ENCODE data around the gene NXPH1. TPM values are rescaled to one million over a fixed set of nuclear protein-coding genes. Genes with fewer than 3 reads are reported as not detected.

NXPH1 gene
- total and polyA plus RNA-seq, 2 experiments from 2014 or later = 0.45 to 3.0 TPM

- Mint-ChIP-seq H3K27ac (no peak overlapping the region), H3K36me3 (ENCODE audit: low read depth) (no peaks in the 10 kb centered on the region), H3K27me3 (ENCODE audit: insufficient read depth, low read depth, poor library complexity) (no peaks in the 10 kb centered on the region), H3K4me1 (peaks cover 5% of the 10 kb centered on the region; the same call in 2 of the 3 replicates), H3K9me3 (no peaks in the 10 kb centered on the region), H3K4me3 (no peak overlapping the region)
- Histone ChIP-seq H3K4me2 (no peak overlapping the region), H3K9me2 (ENCODE audit: insufficient read depth) (no peaks in the 10 kb centered on the region), H3K4me1 (ENCODE audit: insufficient read depth) (no peaks in the 10 kb centered on the region), H3K4me3 (no peak overlapping the region), H3K27ac (ENCODE audit: low read depth) (no peak overlapping the region), H3K79me2 (replicated peaks; ENCODE audit: insufficient read depth) (no peaks in the 10 kb centered on the region), H2AFZ (no peak overlapping the region), H3K27me3 (ENCODE audit: insufficient read depth) (no peaks in the 10 kb centered on the region), H4K20me1 (replicated peaks; ENCODE audit: insufficient read depth) (no peaks in the 10 kb centered on the region), H3F3A (replicated peaks; ENCODE audit: low read depth) (no peaks in the 10 kb centered on the region), H3K36me3 (ENCODE audit: insufficient read depth) (no peaks in the 10 kb centered on the region)
- TF ChIP-seq ZNF114 (CRISPR knock-in tag; IDR thresholded peaks at IDR 0.05) (no peak), EZH2phosphoT487 (IDR thresholded peaks at IDR 0.05; ENCODE audit: unreplicated experiment) (no peak), CREB1 (CRISPR knock-in tag; IDR thresholded peaks at IDR 0.05; ENCODE audit: low read depth) (no peak), NANOG (IDR thresholded peaks at IDR 0.05; ENCODE audit: borderline replicate concordance) (no peak), ZNF331 (CRISPR knock-in tag; IDR thresholded peaks at IDR 0.05; ENCODE audit: low read depth) (no peak), CTCF (conservative IDR thresholded peaks at IDR 0.05; ENCODE audit: low read depth in 2 of 2) (no peak), POLR2AphosphoS5 (IDR thresholded peaks at IDR 0.05; ENCODE audit: low read depth) (no peak), JUNB (IDR thresholded peaks at IDR 0.05; ENCODE audit: unreplicated experiment) (no peak), REST (IDR thresholded peaks at IDR 0.05; ENCODE audit: unreplicated experiment) (no peak), EZH2 (IDR thresholded peaks at IDR 0.05; ENCODE audit: low read depth, unreplicated experiment) (no peak), ETS1 (IDR thresholded peaks at IDR 0.05) (no peak), STAT1 (IDR thresholded peaks at IDR 0.05; ENCODE audit: unreplicated experiment) (no peak), ZNF462 (CRISPR knock-in tag; IDR thresholded peaks at IDR 0.05) (no peak)
- ATAC-seq (no peak), DNase-seq (ENCODE audit: low spot score) (no peak)
These were observed 313.9 kb downstream of the NXPH1 start for GRCh38 chr7:8747338-8747737.
